Activated naive CD8-positive, alpha-beta T cell (primary cell): ENCODE results near the gene PAPPA.

Experiments
- H3K27ac Mint-ChIP-seq: one replicate; pipeline ENCODE4 v1.8.0; 2021; ENCODE audit warnings: mixed read lengths
- H3K27me3 Mint-ChIP-seq: one replicate; pipeline ENCODE4 v1.8.0; 2021; ENCODE audit warnings: mixed read lengths
- H3K36me3 Mint-ChIP-seq: one replicate; pipeline ENCODE4 v1.8.0; 2021; ENCODE audit warnings: mixed read lengths
- H3K4me1 Mint-ChIP-seq: one replicate; pipeline ENCODE4 v1.8.0; 2021; ENCODE audit warnings: low read depth, mixed read lengths
- H3K4me3 Mint-ChIP-seq: one replicate; pipeline ENCODE4 v1.8.0; 2021; ENCODE audit warnings: mild to moderate bottlenecking, mixed read lengths
- H3K9me3 Mint-ChIP-seq: one replicate; pipeline ENCODE4 v1.8.0; 2021; ENCODE audit warnings: low read depth, mixed read lengths

The PAPPA gene

GRCh38 chr9:116187570-116188170 is 34.1 kb downstream of the PAPPA start:
- Mint-ChIP-seq H3K9me3 (peaks cover 3% of the 10 kb centered on the region), H3K27me3 (peaks cover 1% of the 10 kb centered on the region), H3K27ac (no peak overlapping the region), H3K4me1 (no peaks in the 10 kb centered on the region), H3K36me3 (no peaks in the 10 kb centered on the region), H3K4me3 (no peak overlapping the region)

- no peak overlapping the region for H3K4me3 Mint-ChIP-seq
- no peaks in the 10 kb centered on the region for H3K4me1 Mint-ChIP-seq
- no peaks in the 10 kb centered on the region for H3K36me3 Mint-ChIP-seq
- no peak overlapping the region for H3K27ac Mint-ChIP-seq
- peaks cover 3% of the 10 kb centered on the region for H3K9me3 Mint-ChIP-seq
- H3K27me3 Mint-ChIP-seq = peaks cover 1% of the 10 kb centered on the region
These were observed 36.1 kb downstream of the PAPPA start for GRCh38 chr9:116189683-116190082.

- H3K4me1 Mint-ChIP-seq = no peaks in the 10 kb centered on the region
- no peak overlapping the region for H3K27ac Mint-ChIP-seq
- no peaks in the 10 kb centered on the region for H3K36me3 Mint-ChIP-seq
- H3K9me3 Mint-ChIP-seq = peaks cover 3% of the 10 kb centered on the region
- H3K4me3 Mint-ChIP-seq = no peak overlapping the region
- H3K27me3 Mint-ChIP-seq = peaks cover 1% of the 10 kb centered on the region
These were observed 37.2 kb downstream of the PAPPA start for GRCh38 chr9:116190637-116191396.

GRCh38 chr9:116191576-116192415 is 38.2 kb downstream of the PAPPA start:
- H3K4me3 Mint-ChIP-seq = no peak overlapping the region
- H3K27ac Mint-ChIP-seq = no peak overlapping the region
- H3K27me3 Mint-ChIP-seq = no peaks in the 10 kb centered on the region
- no peaks in the 10 kb centered on the region for H3K4me1 Mint-ChIP-seq
- H3K9me3 Mint-ChIP-seq = peaks cover under 1% of the 10 kb centered on the region
- no peaks in the 10 kb centered on the region for H3K36me3 Mint-ChIP-seq

- no peak overlapping the region for H3K27ac Mint-ChIP-seq
- H3K4me3 Mint-ChIP-seq = no peak overlapping the region
- no peaks in the 10 kb centered on the region for H3K27me3 Mint-ChIP-seq
- no peaks in the 10 kb centered on the region for H3K9me3 Mint-ChIP-seq
- H3K4me1 Mint-ChIP-seq = no peaks in the 10 kb centered on the region
- H3K36me3 Mint-ChIP-seq = no peaks in the 10 kb centered on the region
These were observed 40.0 kb downstream of the PAPPA start for GRCh38 chr9:116193636-116194035.

GRCh38 chr9:116196806-116197205 is 43.2 kb downstream of the PAPPA start:
- Mint-ChIP-seq H3K4me1 (no peaks in the 10 kb centered on the region), H3K36me3 (no peaks in the 10 kb centered on the region), H3K27me3 (no peaks in the 10 kb centered on the region), H3K4me3 (no peak overlapping the region), H3K9me3 (no peaks in the 10 kb centered on the region), H3K27ac (no peak overlapping the region)

GRCh38 chr9:116198344-116198743 is 44.8 kb downstream of the PAPPA start:
- no peak overlapping the region for H3K27ac Mint-ChIP-seq
- no peaks in the 10 kb centered on the region for H3K27me3 Mint-ChIP-seq
- H3K36me3 Mint-ChIP-seq = no peaks in the 10 kb centered on the region
- H3K4me1 Mint-ChIP-seq = no peaks in the 10 kb centered on the region
- H3K4me3 Mint-ChIP-seq = no peak overlapping the region
- no peaks in the 10 kb centered on the region for H3K9me3 Mint-ChIP-seq

- Mint-ChIP-seq H3K27me3 (no peaks in the 10 kb centered on the region), H3K4me1 (no peaks in the 10 kb centered on the region), H3K9me3 (no peaks in the 10 kb centered on the region), H3K36me3 (no peaks in the 10 kb centered on the region), H3K4me3 (no peak overlapping the region), H3K27ac (no peak overlapping the region)
These were observed 48.8 kb downstream of the PAPPA start for GRCh38 chr9:116202219-116202912.

GRCh38 chr9:116204252-116204882 is 50.8 kb downstream of the PAPPA start:
- H3K27me3 Mint-ChIP-seq = no peaks in the 10 kb centered on the region
- no peak overlapping the region for H3K27ac Mint-ChIP-seq
- H3K36me3 Mint-ChIP-seq = no peaks in the 10 kb centered on the region
- H3K9me3 Mint-ChIP-seq = no peaks in the 10 kb centered on the region
- H3K4me3 Mint-ChIP-seq = no peak overlapping the region
- no peaks in the 10 kb centered on the region for H3K4me1 Mint-ChIP-seq

- Mint-ChIP-seq H3K9me3 (no peaks in the 10 kb centered on the region), H3K27ac (no peak overlapping the region), H3K36me3 (no peaks in the 10 kb centered on the region), H3K4me1 (no peaks in the 10 kb centered on the region), H3K27me3 (no peaks in the 10 kb centered on the region), H3K4me3 (no peak overlapping the region)
These were observed 54.0 kb downstream of the PAPPA start for GRCh38 chr9:116207371-116208111.

- Mint-ChIP-seq H3K36me3 (no peaks in the 10 kb centered on the region), H3K4me1 (no peaks in the 10 kb centered on the region), H3K27me3 (no peaks in the 10 kb centered on the region), H3K9me3 (no peaks in the 10 kb centered on the region), H3K27ac (no peak overlapping the region), H3K4me3 (no peak overlapping the region)
These were observed 55.0 kb downstream of the PAPPA start for GRCh38 chr9:116208417-116209232.

GRCh38 chr9:116209414-116210116 is 56.0 kb downstream of the PAPPA start:
- Mint-ChIP-seq H3K27ac (no peak overlapping the region), H3K36me3 (no peaks in the 10 kb centered on the region), H3K27me3 (no peaks in the 10 kb centered on the region), H3K4me1 (no peaks in the 10 kb centered on the region), H3K4me3 (no peak overlapping the region), H3K9me3 (no peaks in the 10 kb centered on the region)
